Fibroblast of peridontal ligament (primary cell): ENCODE data around the gene KNDC1.
"Not testable (repeated sequence)": the region's sequence is repeated elsewhere in the genome, so short reads cannot be mapped to it uniquely, and the experiment has no call there.

Experiments
- DNase-seq: peaks from one replicate; pipeline ENCODE4 v3.0.0-alpha.2; 2010; ENCODE audit errors: extremely low read depth

Gene KNDC1

DNA sequence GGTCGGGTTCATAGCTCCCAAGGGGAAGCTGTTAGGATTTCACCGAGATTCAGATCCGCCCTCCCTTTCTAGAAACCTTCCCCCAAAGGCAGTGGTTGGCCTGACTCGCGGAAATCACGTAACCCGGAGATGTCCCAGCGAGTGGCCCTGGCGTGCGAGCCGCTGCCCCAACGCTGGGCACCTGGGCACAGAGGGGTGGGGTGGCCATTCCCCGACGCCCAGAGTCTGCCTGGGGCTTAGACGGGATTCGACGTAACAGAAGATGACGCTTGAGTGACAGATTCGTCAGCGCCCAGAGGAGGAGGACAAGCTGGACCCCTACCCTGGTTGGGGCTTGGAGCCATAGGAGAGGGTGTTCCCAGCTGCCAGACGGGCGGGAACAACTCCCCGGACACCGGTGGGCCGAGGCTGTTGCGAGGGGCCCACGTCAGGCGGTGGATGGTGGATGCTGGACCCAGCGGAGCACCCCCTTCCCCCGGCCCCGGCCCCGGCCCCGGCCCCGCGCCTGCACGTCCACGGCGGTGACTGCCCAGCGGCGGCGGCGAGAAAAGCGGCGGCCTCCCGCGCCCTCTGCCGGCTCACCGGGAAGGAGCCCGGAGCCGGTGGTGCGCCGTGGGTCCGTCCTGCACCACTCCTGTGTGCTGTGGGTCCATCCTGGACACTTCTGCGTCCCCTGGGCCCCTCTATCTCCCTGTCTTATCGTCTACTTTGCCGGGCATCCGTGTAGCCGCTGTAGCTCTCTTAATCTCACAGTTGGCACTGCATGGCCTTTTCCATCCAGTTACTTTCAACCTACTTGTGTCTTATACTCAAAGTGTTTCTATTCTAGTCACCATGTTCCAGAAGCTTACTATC is 35.4 kb upstream of the KNDC1 start:
- peak; percentile 2 for DNase-seq

DNA sequence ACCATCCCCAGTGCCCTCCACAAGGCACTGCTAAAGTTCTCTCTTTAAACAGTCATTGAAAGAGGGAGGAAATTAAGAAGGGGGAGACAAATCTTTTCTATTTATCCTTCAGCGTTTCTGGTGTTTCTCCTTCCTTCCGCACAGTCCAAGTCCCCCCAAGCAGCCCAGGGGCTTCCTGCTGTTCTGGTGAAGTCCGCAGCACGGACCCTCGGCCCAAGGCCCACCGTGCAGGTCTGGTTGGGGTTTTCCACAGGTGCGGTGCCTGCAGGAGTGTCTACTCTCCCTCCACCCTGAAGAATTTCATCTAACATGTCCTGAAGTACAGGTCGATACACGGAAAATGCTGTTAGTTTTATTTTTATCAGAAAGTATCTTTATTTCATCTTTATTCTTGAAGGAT is 34.1 kb upstream of the KNDC1 start:
- no peak for DNase-seq

DNA sequence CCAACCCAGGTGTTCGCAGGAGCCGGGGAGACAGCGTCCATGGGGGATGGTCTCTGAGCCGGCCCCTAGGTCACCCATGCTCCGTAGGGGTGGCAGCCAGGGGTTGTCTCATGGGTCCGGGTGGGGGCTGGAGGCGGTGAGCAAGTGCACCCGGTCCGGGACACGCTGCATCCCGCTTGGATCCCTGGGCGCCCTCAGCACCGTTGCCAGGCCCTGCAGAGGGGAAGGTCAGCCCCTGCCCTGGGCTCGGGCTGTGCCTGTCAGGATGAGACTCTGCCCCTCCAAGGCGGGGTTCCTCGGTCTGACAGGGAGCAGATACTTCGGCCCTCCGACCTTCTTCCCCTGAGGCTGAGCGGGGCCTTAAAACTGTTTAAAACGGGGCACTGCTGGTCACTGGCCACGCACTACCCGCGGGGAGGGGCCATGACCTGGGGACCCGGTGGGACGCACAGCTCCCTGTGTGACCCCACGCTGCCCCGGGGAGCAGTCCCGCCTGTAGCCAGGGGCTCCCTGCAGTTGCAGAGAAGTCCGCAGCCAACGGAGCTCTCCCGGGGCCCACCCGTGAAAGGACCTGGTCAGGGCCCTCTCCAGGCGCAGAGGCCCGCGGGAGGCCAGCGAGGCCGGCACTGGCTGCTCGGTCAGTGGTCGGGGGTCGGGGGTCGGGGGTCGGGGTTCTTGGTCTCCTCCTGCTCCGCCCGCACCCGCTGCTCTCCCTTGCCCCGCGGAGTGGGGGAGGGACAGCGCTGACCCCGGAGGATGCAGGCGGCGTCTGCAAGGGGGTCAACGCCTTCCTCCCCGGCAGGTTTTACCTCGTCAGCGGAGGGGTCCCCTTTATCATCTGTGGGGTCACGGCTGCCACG is 33.4 kb upstream of the KNDC1 start:
- DNase-seq = no peak

DNA sequence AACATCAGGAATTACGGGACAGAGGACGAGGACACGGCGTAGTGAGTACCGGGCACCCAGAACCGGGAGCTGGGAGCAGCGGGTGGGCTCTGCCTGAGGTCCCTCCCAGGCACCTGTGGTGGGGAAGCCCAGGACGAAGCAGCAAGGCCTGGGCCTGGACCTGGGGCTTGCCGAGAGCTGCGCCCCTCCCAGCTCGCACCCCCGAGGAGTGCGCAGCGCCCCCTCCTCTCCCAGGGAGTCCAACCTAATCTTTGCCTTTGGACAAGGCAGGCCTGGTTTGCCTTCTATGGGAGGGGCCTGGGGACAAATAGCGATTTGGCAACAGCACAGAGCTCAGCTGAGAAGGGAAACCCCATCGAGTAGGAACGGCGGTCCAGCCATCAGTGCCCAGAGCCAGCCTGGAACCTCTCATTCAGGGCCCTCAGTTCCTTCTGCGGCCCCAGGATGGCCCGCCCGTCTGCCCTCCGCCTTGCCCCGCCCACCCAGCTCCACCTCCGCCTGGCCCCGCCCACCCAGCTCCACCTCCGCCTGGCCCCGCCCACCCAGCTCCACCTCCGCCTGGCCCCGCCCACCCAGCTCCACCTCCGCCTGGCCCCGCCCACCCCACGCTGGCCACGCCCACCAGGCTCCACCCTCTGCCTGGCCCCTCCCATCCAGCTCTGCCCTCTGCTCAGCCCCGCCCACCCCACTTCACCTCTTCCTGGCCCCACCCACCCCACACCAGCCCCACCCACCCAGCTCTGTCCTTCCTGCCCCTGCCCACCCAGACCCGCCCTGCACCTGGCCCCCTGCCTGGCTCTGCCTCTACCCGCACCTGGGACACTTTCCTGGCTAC is 32.5 kb upstream of the KNDC1 start:
- DNase-seq = no peak

DNA sequence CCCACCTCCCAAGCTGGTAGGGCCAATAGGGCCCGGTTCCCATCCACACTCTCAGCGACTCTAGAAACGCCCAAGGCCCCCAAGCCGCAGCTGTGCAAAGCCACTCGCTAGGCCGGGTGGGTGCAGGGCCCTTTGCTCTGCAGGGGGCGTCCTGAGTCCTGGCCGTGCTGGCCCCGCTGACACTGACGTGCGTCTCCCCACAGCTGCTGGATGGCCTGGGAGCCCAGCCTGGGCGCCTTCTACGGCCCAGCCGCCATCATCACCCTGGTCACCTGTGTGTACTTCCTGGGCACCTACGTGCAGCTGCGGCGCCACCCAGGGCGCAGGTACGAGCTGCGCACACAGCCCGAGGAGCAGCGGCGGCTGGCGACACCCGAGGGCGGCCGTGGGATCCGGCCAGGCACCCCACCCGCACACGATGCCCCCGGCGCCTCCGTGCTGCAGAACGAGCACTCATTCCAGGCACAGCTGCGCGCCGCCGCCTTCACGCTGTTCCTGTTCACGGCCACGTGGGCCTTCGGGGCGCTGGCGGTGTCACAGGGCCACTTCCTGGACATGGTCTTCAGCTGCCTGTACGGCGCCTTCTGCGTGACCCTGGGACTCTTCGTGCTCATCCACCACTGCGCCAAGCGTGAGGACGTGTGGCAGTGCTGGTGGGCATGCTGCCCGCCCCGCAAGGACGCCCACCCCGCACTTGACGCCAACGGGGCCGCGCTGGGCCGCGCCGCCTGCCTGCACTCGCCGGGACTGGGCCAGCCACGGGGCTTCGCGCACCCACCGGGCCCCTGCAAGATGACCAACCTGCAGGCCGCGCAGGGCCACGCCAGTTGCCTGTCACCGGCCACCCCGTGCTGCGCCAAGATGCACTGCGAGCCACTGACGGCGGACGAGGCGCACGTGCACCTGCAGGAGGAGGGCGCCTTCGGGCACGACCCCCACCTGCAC is 31.6 kb upstream of the KNDC1 start:
- DNase-seq = no peak

DNA sequence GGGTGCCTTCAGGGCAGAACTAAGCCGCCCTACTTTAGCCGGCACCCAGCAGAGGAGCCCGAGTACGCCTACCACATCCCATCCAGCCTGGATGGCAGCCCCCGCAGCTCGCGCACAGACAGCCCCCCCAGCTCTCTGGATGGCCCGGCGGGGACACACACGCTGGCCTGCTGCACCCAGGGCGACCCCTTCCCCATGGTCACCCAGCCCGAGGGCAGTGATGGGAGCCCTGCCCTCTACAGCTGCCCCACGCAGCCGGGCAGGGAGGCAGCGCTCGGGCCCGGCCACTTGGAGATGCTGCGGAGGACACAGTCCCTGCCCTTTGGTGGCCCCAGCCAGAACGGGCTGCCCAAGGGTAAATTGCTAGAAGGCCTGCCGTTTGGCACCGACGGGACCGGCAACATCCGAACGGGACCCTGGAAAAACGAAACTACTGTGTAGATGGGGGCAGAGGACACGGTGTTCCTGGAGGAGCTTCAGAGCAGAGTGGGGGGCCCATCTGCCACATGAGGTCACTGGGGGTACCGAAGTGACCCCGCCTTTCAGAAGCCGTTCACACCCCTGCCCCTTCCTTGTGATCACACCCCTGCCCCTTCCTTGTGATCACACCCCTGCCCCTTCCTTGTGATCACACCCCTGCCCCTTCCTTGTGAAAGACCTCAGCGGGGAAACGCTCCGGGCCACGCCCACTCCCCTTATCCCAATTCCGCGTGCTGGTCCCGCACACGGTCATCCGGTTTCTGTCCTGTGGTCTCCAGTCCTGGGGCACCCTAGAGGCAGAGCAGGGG is 30.8 kb upstream of the KNDC1 start:
- DNase-seq = no peak

DNA sequence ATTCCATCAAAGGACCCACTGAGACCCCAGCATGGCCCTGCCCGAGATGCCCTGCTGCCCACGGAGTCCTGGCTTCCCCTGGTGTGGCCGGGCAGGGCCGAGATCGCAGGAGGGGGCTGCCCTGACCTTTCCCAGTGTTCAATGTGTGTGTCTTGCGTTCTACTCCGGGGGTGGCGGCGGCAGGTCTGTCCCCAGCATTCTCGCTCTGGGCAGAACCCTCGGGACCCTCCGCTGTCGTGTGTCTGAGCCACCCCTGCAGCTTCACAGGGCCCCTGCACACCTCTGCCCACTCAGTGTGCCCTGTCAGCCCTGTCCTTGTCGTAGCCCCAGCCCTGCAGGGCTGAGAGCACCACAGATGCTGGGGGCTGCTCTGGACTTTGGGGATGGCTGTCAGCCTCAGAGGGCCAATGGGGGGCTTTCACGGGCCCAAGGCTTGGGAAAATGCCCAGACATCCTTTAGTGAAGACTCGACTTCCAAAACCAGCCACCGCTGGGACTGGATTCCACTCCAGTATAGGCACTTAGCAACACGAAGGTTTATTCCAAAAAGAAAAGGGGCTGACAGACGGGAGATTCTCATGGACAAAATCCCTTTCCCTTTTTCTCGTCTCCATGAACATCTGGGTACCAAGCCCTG is 30.0 kb upstream of the KNDC1 start:
- no peak for DNase-seq

DNA sequence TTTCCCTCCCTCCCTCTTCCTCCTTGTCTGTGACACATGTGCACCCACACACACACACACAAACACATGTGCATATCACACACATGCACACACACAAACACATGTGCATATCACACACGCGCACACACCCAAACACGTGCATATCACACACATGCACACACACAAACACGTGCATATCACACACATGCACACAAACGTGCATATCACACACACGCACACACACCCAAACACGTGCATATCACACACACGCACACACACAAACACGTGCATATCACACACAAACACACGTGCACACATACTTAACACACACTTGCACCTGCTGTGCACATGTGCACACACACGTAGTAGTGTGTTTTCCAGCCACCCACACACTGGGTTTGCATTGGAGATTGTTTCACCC is 29.4 kb upstream of the KNDC1 start:
- DNase-seq = no peak

DNA sequence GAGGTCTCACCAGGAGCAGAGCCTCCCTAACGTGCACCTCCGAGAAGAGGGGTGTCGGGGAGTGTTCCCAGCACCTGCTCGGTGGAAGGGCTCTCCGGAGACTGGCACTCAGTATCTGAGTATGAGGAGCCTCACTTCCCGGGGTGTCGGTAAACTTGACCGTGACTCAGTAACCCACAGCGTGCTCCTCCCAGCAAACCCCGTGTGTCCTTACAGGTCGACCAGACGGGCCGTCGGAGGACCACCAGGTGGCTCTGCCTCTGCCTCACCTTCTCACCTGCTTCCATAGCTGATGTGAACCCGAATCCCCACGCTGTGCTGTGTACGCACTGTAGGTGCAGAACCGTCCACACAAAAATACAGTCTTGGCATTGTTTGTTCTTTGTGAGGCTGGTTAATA is 29.0 kb upstream of the KNDC1 start:
- DNase-seq = no peak

DNA sequence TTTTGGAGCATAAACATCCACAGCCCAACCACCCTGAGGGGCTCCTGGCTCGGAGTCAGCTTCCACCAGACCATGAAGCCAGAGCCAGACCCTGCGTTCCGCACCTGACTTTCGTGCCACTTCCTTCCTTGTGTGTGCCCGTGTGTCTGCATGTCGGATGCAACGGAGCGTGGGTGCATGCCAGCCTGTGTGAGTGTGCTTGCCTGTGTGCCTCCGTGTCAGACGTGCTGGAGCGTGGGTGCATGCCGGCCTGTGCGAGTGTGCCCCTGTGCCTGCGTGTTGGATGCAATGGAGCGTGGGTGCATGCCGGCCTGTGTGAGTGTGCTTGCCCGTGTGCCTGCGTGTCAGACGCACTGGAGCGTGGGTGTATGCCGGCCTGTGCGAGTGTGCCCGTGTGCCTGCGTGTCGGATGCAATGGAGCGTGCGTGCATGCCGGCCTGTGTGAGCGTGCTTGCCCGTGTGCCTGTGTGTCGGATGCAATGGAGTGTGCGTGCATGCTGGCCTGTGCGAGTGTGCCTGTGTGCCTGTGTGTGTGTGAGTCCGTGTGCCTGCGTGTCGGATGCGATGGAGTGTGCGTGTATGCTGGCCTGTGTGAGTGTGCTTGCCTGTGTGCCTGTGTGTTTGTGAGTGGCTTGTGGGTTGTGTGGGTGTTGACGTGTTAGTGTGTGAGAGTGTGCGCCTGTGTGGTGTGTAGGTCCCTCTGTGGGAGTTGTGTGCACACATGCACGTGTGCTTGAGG is 28.1 kb upstream of the KNDC1 start:
- DNase-seq = no peak

DNA sequence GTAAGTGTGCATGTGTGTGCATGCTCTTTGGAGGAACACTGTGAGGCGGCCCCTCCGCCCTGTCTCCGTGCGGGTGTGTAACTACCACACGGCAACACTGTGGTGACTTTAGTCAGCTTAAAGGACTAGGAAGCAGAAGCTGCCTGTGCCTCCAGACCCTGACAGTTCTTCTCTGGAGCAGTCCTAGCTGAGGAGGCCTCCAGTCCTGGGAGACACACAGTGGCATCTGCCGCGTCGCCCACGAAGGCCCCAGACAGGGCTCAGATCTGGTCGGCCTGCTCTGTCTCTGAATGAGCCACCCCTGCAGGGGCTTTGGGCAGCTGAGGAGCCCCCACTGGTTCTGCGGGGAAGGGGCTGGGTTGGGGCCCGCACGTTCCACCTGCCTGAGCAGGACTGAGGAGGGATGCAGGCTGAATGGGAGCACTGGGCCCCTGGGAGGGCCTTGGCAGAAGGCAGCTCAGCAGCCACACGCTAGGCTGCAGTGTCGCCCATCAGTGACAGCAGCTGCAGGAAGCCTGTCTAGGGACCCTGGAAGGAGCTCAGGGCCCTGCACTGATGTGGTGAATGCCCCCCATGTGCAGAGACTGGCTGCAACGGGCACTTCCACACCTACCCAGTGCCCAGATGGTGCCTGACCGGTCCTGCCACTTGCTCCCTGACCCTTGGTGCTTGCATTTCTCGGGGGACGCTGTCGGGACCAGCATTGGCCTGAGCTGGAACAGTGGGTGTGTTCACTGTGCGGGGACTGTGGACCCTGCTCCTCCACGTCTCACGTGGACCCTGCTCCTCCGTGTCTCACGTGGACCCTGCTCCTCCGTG is 27.3 kb upstream of the KNDC1 start:
- no peak for DNase-seq

DNA sequence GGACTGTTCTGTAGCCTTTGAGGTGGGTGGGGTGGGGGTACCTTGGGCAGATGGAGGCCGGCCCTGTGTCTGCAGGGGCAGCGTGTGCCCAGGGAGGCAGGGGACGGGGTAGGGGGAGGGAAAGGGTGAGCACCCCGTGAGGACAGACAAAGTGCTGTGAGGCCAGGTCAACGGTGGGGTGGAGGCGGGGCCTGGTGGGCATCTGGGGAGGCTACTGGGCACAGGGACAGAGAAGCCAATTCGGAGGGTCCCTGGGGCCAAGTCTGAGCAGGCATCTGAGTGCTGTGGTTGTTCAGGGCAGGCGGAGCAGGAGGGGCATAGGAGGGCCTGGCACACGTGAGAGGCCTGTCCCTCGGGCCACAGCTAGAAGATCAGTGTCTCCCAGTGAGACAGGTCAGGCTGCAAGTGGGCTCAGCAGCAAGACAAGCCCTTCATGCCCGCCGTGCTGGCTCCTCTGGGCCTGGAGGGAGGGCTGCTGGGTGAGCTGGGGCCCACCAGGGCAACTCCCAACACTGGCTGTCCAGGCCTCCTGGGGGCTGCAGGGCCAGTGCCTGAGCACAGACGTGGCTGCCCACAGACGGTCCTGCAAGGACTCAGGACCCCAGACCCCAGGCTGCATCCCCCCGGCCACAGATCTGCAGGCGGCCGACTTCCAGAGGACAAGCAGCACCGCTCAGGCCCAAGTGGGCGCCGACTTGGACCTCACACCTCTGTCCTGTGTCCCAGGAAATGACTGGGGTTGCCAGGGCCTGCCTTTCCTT is 26.4 kb upstream of the KNDC1 start:
- no peak for DNase-seq

DNA sequence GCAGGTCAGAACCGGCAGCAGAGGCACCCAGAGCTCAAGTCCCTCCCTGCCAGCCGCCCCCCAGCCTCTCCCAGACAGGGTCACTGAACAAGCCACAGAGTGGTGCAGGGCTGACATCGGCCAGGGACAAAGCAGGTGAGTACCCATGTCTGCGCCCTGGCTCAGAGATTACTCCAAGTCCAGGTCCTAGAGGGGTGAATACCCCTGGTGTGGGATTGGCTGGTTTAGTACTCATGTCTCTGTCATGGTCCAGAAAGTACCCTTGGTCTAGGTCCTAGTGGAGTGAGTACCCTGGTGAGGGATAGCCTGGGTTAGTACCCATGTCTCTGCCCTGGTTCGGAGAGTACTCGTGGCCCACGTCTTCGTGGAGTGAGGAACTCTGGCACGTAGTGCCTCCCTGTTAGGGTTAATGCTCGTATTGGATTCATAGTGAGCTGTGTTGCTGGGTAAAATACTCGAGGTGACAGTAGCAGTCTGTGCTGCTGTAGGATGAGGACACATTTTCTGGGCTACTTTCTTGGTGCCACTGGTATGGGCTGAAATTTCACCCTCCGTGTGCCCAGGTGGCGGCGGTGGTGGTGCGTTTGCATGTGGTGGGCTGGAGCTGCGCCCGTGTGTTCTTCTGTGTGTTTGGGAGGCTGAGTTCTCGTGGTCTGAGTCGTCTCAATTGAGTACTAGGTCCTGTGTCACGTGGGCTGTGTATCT is 25.5 kb upstream of the KNDC1 start:
- peak; percentile 2 for DNase-seq

DNA sequence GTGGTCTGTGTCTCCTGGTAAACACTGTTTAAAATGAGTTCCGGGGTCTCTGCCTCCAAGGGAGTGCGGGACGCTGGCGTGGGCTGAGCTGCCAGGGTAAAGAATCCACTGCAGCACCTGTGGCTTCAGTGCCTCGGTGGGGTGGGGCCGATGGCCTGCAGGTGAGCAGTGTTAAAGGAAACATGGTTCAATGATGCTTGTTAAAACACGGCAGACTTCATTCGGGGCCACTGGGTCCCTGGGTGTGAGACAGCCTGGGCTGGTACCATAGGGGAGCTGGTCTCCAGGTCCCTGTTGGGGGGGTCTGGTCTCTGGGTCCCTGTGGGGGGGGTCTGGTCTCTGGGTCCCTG is 24.9 kb upstream of the KNDC1 start:
- no peak for DNase-seq

DNA sequence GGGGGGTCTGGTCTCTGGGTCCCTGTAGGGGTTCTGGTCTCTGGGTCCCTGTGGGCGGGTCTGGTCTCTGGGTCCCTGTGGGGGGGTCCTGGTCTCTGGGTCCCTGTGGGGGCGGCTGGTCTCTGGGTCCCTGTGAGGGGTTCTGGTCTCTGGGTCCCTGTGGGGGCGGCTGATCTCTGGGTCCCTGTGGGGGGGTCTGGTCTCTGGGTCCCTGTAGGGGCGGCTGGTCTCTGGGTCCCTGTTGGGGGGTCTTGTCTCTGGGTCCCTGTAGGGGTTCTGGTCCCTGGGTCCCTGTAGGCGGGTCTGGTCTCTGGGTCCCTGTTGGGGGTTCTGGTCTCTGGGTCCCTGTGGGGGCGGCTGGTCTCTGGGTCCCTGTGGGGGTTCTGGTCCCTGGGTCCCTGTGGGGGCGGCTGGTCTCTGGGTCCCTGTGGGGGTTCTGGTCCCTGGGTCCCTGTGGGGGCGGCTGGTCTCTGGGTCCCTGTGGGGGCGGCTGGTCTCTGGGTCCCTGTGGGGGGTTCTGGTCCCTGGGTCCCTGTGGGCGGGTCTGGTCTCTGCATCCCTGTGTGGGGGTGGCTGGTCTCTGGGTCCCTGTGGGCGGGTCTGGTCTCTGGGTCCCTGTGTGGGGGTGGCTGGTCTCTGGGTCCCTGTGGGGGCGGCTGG is 22.4 kb upstream of the KNDC1 start:
- DNase-seq = not testable (repeated sequence)

DNA sequence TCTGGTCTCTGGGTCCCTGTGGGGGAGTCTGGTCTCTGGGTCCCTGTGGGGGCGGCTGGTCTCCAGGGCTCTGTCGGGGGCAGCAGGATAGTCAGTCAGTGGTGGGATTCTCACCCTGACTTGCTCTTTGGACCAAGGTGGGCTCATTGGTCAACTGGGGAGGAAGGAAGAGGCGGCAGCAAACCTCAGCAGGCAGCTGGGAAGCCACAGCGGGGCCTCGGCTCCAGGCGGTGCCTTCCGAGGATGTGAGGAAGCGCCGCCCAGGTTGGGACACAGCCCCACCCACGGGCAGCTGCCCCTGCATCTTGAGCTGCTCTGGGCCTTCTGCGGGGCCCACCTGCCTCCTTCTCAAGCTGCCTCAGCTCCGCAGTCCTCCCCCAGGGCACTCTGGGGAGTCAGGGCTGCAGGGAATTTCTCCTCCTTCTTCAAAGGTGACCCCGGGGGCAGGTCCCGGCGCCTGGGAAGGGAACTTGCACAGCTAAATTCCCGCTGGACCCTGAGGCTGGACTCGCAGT is 20.4 kb upstream of the KNDC1 start:
- no peak for DNase-seq
